CD14-positive monocyte (primary cell): Measurements from ENCODE around the gene EEA1. TPM values are rescaled to one million over a fixed set of nuclear protein-coding genes. Genes with fewer than 3 reads are reported as not detected.

Source experiments
- DNase-seq, 3 donors: peaks; one replicate each; pipeline ENCODE4 v3.0.0-alpha.2; 2011 to 2022
- H2AFZ ChIP-seq: 2 replicates; pipeline ENCODE4 v1.6.0; 2012; ENCODE audit warnings: mild to moderate bottlenecking, low read depth, low read length, inconsistent platforms; ENCODE audit not compliant: insufficient read depth, poor library complexity, severe bottlenecking
- H3K27ac ChIP-seq, 2 donors: 1 replicate in 1 of 2; 2 replicates in 1 of 2; pipeline ENCODE4 v1.5.1; 2012 to 2013; ENCODE audit warnings: low read length in 2 of 2, control low read depth in 1 of 2, inconsistent platforms in 1 of 2, low read depth in 1 of 2, mild to moderate bottlenecking in 1 of 2
- H3K27me3 ChIP-seq, 2 donors: one replicate each; pipeline versions ENCODE4 v1.6.0 to v1.6.1; 2011 to 2013; ENCODE audit warnings: low read length in 2 of 2; ENCODE audit not compliant: control insufficient read depth in 2 of 2, insufficient read depth in 2 of 2
- H3K36me3 ChIP-seq, 2 donors: replicated peaks in 1 of 2; 1 replicate in 1 of 2; 2 replicates in 1 of 2; pipeline versions ENCODE4 v1.5.1 to v1.6.1; 2012 to 2013; ENCODE audit warnings: low read length in 2 of 2, control low read depth in 1 of 2, inconsistent platforms in 1 of 2, mild to moderate bottlenecking in 1 of 2; ENCODE audit not compliant: insufficient read depth in 2 of 2, control insufficient read depth in 1 of 2
- H3K4me1 ChIP-seq, 2 donors: 1 replicate in 1 of 2; 2 replicates in 1 of 2; pipeline versions ENCODE4 v1.5.1 to v1.6.1; 2012 to 2013; ENCODE audit warnings: low read length in 2 of 2, control low read depth in 1 of 2, inconsistent platforms in 1 of 2, mild to moderate bottlenecking in 1 of 2, moderate library complexity in 1 of 2; ENCODE audit not compliant: insufficient read depth in 2 of 2, control insufficient read depth in 1 of 2
- H3K4me2 ChIP-seq: replicated peaks from 2 replicates; pipeline ENCODE3; 2012; ENCODE audit warnings: low read length, moderate library complexity, mild to moderate bottlenecking; ENCODE audit not compliant: poor library complexity, severe bottlenecking; ENCODE audit errors: extremely low read depth
- H3K4me3 ChIP-seq, 3 experiments: fragments of 200-600 bp in 1 of 3; sonication (generic) in 1 of 3; replicated peaks in 1 of 3; 1 replicate in 2 of 3; 2 replicates in 1 of 3; pipeline ENCODE4 v1.5.1; 2011 to 2013; ENCODE audit warnings: low read length in 3 of 3, mild to moderate bottlenecking in 3 of 3, control low read depth in 2 of 3, low read depth in 2 of 3, inconsistent platforms in 1 of 3, moderate library complexity in 1 of 3
- H3K79me2 ChIP-seq: 2 replicates; pipeline ENCODE4 v1.6.0; 2012; ENCODE audit warnings: mild to moderate bottlenecking, control low read depth, inconsistent platforms, low read length, moderate library complexity; ENCODE audit not compliant: insufficient read depth
- H3K9ac ChIP-seq: 2 replicates; pipeline ENCODE4 v1.6.0; 2017; ENCODE audit warnings: low read length, mild to moderate bottlenecking; ENCODE audit not compliant: insufficient read depth, poor library complexity, severe bottlenecking
- H3K9me3 ChIP-seq, 2 donors: replicated peaks in 1 of 2; 1 replicate in 1 of 2; 2 replicates in 1 of 2; pipeline versions ENCODE4 v1.5.1 to v1.6.1; 2012 to 2013; ENCODE audit warnings: low read length in 2 of 2, control low read depth in 1 of 2; ENCODE audit not compliant: control insufficient read depth in 1 of 2, insufficient read depth in 1 of 2
- H4K20me1 ChIP-seq: 2 replicates; pipeline ENCODE4 v1.6.0; 2012; ENCODE audit warnings: mild to moderate bottlenecking, low read length, control low read depth, moderate library complexity; ENCODE audit not compliant: insufficient read depth
- H3K27ac Mint-ChIP-seq, 7 donors: one replicate each; pipeline ENCODE4 v1.8.0; 2020; ENCODE audit warnings: mild to moderate bottlenecking in 7 of 7, mixed read lengths in 7 of 7, moderate library complexity in 6 of 7, inconsistent platforms in 2 of 7
- H3K27me3 Mint-ChIP-seq, 3 donors: one replicate each; pipeline ENCODE4 v1.8.0; 2021 to 2022; ENCODE audit warnings: low read depth in 3 of 3, mild to moderate bottlenecking in 3 of 3, mixed read lengths in 3 of 3, moderate library complexity in 3 of 3, inconsistent platforms in 1 of 3
- H3K36me3 Mint-ChIP-seq, 2 donors: one replicate each; pipeline ENCODE4 v1.8.0; 2020; ENCODE audit warnings: mixed read lengths in 2 of 2, inconsistent platforms in 1 of 2, mild to moderate bottlenecking in 1 of 2
- H3K4me1 Mint-ChIP-seq: one replicate; pipeline ENCODE4 v1.8.0; 2020; ENCODE audit warnings: mild to moderate bottlenecking, mixed read lengths
- H3K4me3 Mint-ChIP-seq, 2 donors: one replicate each; pipeline ENCODE4 v1.8.0; 2020; ENCODE audit warnings: mild to moderate bottlenecking in 2 of 2, mixed read lengths in 2 of 2, moderate library complexity in 1 of 2
- H3K9me3 Mint-ChIP-seq, 7 donors: one replicate each; pipeline ENCODE4 v1.8.0; 2020 to 2022; ENCODE audit warnings: mixed read lengths in 7 of 7, mild to moderate bottlenecking in 6 of 7, moderate library complexity in 6 of 7, inconsistent platforms in 2 of 7
- WGBS: methylation state at CpG from one replicate; pipeline ENCODE4 v1.1.5; 2013; ENCODE audit warnings: missing lambda C conversion rate; ENCODE audit not compliant: insufficient coverage; 5-methylcytosine and 5-hydroxymethylcytosine counted together
- intact Hi-C, 2 donors: fragments of 100-400 bp; cut with micrococcal nuclease; formaldehyde crosslinking; loops; one replicate each; pipeline versions ENCODE4 v1.15.0 to v1.15.1; 2023
- polyA plus RNA-seq, 3 donors: library from polyadenylated mRNA; depleted of rRNA in 1 of 3; unstranded in 2 of 3; stranded (reverse) in 1 of 3; fragments of 300-500 nt in 2 of 3; fragments of >200 nt in 1 of 3; fragmentation: Illumina TruSeq in 2 of 3; gene quantifications; 1 replicate in 2 of 3; 2 replicates in 1 of 3; pipeline ENCODE4 v1.2.3, GENCODE V29; 2012 to 2021
- small RNA-seq: library from RNA; depleted of rRNA; stranded (forward); fragments of <200 nt; gene quantifications from one replicate; pipeline ENCODE3, GENCODE V24; 2012; ENCODE audit warnings: low read depth; ENCODE audit not compliant: insufficient read length
- TF ChIP-seq, protein P1 (sequence below): fragments of 200-600 bp; IDR thresholded peaks from one replicate; pipeline ENCODE4 v1.8.0; 2022; ENCODE audit warnings: antibody characterized with exemption, mild to moderate bottlenecking

EEA1 gene
- polyA plus RNA-seq, 3 donors = 3.0 to 10.7 (median 3.6) TPM

DNA sequence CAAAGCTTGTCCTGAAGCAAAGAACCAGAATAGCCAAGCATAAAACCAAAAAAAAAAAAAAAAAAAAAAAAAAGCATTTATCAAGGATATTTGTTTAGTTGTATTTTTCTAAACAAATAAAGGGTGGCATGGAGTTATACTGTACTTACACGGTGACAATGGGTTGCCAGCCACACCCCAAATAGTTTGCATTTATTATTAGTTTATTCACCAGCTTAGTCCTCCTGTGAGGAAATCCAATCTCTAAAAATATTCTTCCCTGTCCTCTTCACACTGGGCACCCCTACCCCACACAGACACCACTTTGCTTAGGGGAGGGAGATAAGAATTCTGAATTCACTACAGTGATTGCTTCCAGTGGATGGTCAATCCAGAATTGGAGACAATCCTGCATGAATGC, 207.4 kb downstream of the EEA1 start:
- no peak for DNase-seq
- Mint-ChIP-seq H3K27ac (no peak overlapping the region), H3K36me3 (no peaks in the 10 kb centered on the region), H3K4me3 (no peak overlapping the region), H3K9me3 (peaks cover 3 to 9% (median 7%) of the 10 kb centered on the region in 7 donors), H3K4me1 (peaks cover 8% of the 10 kb centered on the region), H3K27me3 (peaks cover 0 to 7% (median 3%) of the 10 kb centered on the region in 3 donors)
- H3K4me1 ChIP-seq = peaks cover 4 to 6% of the 10 kb centered on the region in 2 donors
- H3K9ac ChIP-seq = no peak overlapping the region
- no peak overlapping the region for H3K27ac ChIP-seq
- H4K20me1 ChIP-seq = no peaks in the 10 kb centered on the region
- H2AFZ ChIP-seq = no peak overlapping the region
- no CpG with 5 or more reads among the region's 1 CpG for WGBS
- peaks cover 0 to 2% of the 10 kb centered on the region in 2 donors for H3K9me3 ChIP-seq
- TF ChIP-seq, protein P1, sequence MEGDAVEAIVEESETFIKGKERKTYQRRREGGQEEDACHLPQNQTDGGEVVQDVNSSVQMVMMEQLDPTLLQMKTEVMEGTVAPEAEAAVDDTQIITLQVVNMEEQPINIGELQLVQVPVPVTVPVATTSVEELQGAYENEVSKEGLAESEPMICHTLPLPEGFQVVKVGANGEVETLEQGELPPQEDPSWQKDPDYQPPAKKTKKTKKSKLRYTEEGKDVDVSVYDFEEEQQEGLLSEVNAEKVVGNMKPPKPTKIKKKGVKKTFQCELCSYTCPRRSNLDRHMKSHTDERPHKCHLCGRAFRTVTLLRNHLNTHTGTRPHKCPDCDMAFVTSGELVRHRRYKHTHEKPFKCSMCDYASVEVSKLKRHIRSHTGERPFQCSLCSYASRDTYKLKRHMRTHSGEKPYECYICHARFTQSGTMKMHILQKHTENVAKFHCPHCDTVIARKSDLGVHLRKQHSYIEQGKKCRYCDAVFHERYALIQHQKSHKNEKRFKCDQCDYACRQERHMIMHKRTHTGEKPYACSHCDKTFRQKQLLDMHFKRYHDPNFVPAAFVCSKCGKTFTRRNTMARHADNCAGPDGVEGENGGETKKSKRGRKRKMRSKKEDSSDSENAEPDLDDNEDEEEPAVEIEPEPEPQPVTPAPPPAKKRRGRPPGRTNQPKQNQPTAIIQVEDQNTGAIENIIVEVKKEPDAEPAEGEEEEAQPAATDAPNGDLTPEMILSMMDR = no peak
- H3K27me3 ChIP-seq = no peaks in the 10 kb centered on the region
- intact Hi-C loops = no loop called here
- H3K79me2 ChIP-seq = no peaks in the 10 kb centered on the region
- no peak overlapping the region for H3K4me3 ChIP-seq
- no peak overlapping the region for H3K4me2 ChIP-seq
- H3K36me3 ChIP-seq = no peaks in the 10 kb centered on the region

DNA sequence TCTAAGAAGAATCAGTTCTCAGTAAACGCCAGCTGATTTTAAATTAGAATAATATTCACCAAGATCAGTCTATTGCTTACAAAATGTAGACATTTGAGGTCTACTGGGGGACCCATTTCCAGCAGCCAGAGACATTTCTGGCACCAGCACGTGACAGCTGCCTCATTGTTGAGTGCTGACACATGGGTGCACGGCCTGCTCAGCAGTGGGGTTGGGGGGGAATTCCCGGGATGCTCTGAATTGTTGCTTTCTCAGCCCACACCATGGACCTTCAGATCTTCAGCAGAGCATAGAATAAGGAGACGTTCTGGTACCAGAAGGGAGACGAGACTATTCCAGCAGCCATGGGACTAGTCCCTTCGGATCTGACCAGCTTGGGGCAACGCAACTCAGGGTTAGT, 208.0 kb downstream of the EEA1 start:
- Histone ChIP-seq H4K20me1 (no peaks in the 10 kb centered on the region), H3K4me3 (no peak overlapping the region), H3K4me1 (peaks cover 4 to 6% of the 10 kb centered on the region in 2 donors), H3K36me3 (no peaks in the 10 kb centered on the region), H3K27ac (no peak overlapping the region), H3K4me2 (no peak overlapping the region), H3K9ac (no peak overlapping the region), H3K27me3 (no peaks in the 10 kb centered on the region), H2AFZ (no peak overlapping the region), H3K9me3 (peaks cover 0 to 2% of the 10 kb centered on the region in 2 donors), H3K79me2 (no peaks in the 10 kb centered on the region)
- 100% methylated on average over 3 of the region's 8 CpGs for WGBS
- peaks cover 8% of the 10 kb centered on the region for H3K4me1 Mint-ChIP-seq
- peak overlapping the region in 1 of 7 donors; percentile 58 for H3K27ac Mint-ChIP-seq
- intact Hi-C loops = no loop called here
- H3K9me3 Mint-ChIP-seq = peaks cover 1 to 9% (median 7%) of the 10 kb centered on the region in 7 donors
- H3K27me3 Mint-ChIP-seq = peaks cover 0 to 7% (median 3%) of the 10 kb centered on the region in 3 donors
- no peaks in the 10 kb centered on the region for H3K36me3 Mint-ChIP-seq
- no peak for DNase-seq
- TF ChIP-seq, protein P1 = no peak
- H3K4me3 Mint-ChIP-seq = no peak overlapping the region

Small RNA genes lying within 50 kb of the gene (small RNA-seq; reads per million reads assigned to genes)
- gene RNU6-1329P = 1.4 reads per million

Other genes with a start within 250 kb of the EEA1 start
- not detected for gene PLEKHG7, start 226.3 kb downstream of the EEA1 start, polyA plus RNA-seq